Mesothelial cell of epicardium (in vitro differentiated cells): ENCODE measurements around the gene PTPRR. TPM values are rescaled to one million over a fixed set of nuclear protein-coding genes. Genes with fewer than 3 reads are reported as not detected.

ENCODE experiments used
- DNase-seq, 2 experiments: peaks; one replicate each; pipeline ENCODE4 v3.0.0; 2021; ENCODE audit warnings: low spot score in 2 of 2; ENCODE audit not compliant: unreplicated experiment in 2 of 2
- H3K27ac Mint-ChIP-seq: 2 replicates; pipeline ENCODE4 v1.8.0; 2021; ENCODE audit warnings: mixed read lengths
- H3K27me3 Mint-ChIP-seq: 2 replicates; pipeline ENCODE4 v1.8.0; 2021; ENCODE audit warnings: low read depth, mixed read lengths
- H3K36me3 Mint-ChIP-seq: 2 replicates; pipeline ENCODE4 v1.8.0; 2021; ENCODE audit warnings: mixed read lengths
- H3K4me1 Mint-ChIP-seq: 2 replicates; pipeline ENCODE4 v1.8.0; 2021; ENCODE audit warnings: mixed read lengths
- H3K4me3 Mint-ChIP-seq: 2 replicates; pipeline ENCODE4 v1.8.0; 2021; ENCODE audit warnings: mild to moderate bottlenecking, moderate library complexity, mixed read lengths
- H3K9me3 Mint-ChIP-seq: 2 replicates; pipeline ENCODE4 v1.8.0; 2021; ENCODE audit warnings: mixed read lengths
- CTCF ChIP-seq: fragments of 200-600 bp; sonication (generic); IDR thresholded peaks from one replicate; pipeline ENCODE4 v1.5.0; 2021; ENCODE audit warnings: antibody characterized with exemption; ENCODE audit not compliant: unreplicated experiment
- total RNA-seq: library from RNA; stranded (reverse); gene quantifications from 3 replicates; pipeline ENCODE4 v1.2.1, GENCODE V29; 2021

The PTPRR gene
- total RNA-seq, 1 donor from 2014 or later: 0.38 TPM

GRCh38 chr12:70671698-70672097 is 248.8 kb downstream of the PTPRR start:
- no peak for DNase-seq
- Mint-ChIP-seq H3K27ac (no peak overlapping the region), H3K36me3 (no peaks in the 10 kb centered on the region), H3K27me3 (peaks cover 2% of the 10 kb centered on the region), H3K9me3 (peaks cover 8% of the 10 kb centered on the region), H3K4me1 (peaks cover 2% of the 10 kb centered on the region), H3K4me3 (no peak overlapping the region)
- TF ChIP-seq CTCF: no peak

- Mint-ChIP-seq H3K4me1 (peaks cover 2% of the 10 kb centered on the region), H3K27me3 (no peaks in the 10 kb centered on the region), H3K36me3 (no peaks in the 10 kb centered on the region), H3K4me3 (no peak overlapping the region), H3K27ac (no peak overlapping the region), H3K9me3 (peaks cover 6% of the 10 kb centered on the region)
- DNase-seq: no peak
- TF ChIP-seq CTCF: no peak
Measured at GRCh38 chr12:70670948-70671347, 249.6 kb downstream of the PTPRR start.

- TF ChIP-seq CTCF: no peak
- no peak for DNase-seq
- H3K36me3 Mint-ChIP-seq: no peaks in the 10 kb centered on the region
- H3K27ac Mint-ChIP-seq: no peak overlapping the region
- no peaks in the 10 kb centered on the region for H3K27me3 Mint-ChIP-seq
- H3K4me1 Mint-ChIP-seq: peaks cover 12% of the 10 kb centered on the region
- H3K9me3 Mint-ChIP-seq: no peaks in the 10 kb centered on the region
- no peak overlapping the region for H3K4me3 Mint-ChIP-seq
Measured at GRCh38 chr12:70667253-70667652, 253.3 kb downstream of the PTPRR start.

- no peak overlapping the region for H3K4me3 Mint-ChIP-seq
- no peaks in the 10 kb centered on the region for H3K27me3 Mint-ChIP-seq
- H3K27ac Mint-ChIP-seq: no peak overlapping the region
- DNase-seq: no peak
- peaks cover 20% of the 10 kb centered on the region for H3K4me1 Mint-ChIP-seq
- TF ChIP-seq CTCF: no peak
- no peaks in the 10 kb centered on the region for H3K9me3 Mint-ChIP-seq
- no peaks in the 10 kb centered on the region for H3K36me3 Mint-ChIP-seq
Measured at GRCh38 chr12:70666364-70666763, 254.2 kb downstream of the PTPRR start.

GRCh38 chr12:70664465-70664881 is 256.1 kb downstream of the PTPRR start:
- no peak for DNase-seq
- H3K36me3 Mint-ChIP-seq: no peaks in the 10 kb centered on the region
- no peak for TF ChIP-seq CTCF
- H3K4me3 Mint-ChIP-seq: no peak overlapping the region
- no peaks in the 10 kb centered on the region for H3K27me3 Mint-ChIP-seq
- peaks cover 30% of the 10 kb centered on the region for H3K4me1 Mint-ChIP-seq
- no peaks in the 10 kb centered on the region for H3K9me3 Mint-ChIP-seq
- no peak overlapping the region for H3K27ac Mint-ChIP-seq

GRCh38 chr12:70663838-70664237 is 256.7 kb downstream of the PTPRR start:
- H3K36me3 Mint-ChIP-seq: no peaks in the 10 kb centered on the region
- H3K27me3 Mint-ChIP-seq: no peaks in the 10 kb centered on the region
- H3K27ac Mint-ChIP-seq: no peak overlapping the region
- H3K4me3 Mint-ChIP-seq: no peak overlapping the region
- no peak for DNase-seq
- no peaks in the 10 kb centered on the region for H3K9me3 Mint-ChIP-seq
- no peak for TF ChIP-seq CTCF
- peaks cover 33% of the 10 kb centered on the region for H3K4me1 Mint-ChIP-seq
